H1 (cell line): ENCODE results near the gene MYL9. TPM values are rescaled to one million over a fixed set of nuclear protein-coding genes. Genes with fewer than 3 reads are reported as not detected.
A peak's percentile ranks its signal among the peaks of the same experiment; 100 is the strongest.

Experiments
- CTCF ChIA-PET: fragments of 300-600 bp; sonication (Branson Sonifier 250); formaldehyde crosslinking; loops from one replicate; lab custom pipeline; 2021; ENCODE audit not compliant: partially characterized antibody; lab: Charles Lee
- POLR2A ChIA-PET: fragments of 300-600 bp; sonication (Branson Sonifier 250); formaldehyde crosslinking; loops from one replicate; lab custom pipeline; 2021; ENCODE audit warnings: inconsistent platforms; ENCODE audit not compliant: partially characterized antibody; lab: Charles Lee
- DNase-seq, 2 experiments: peaks; one replicate each; pipeline versions ENCODE4 v3.0.0 to v3.0.0-alpha.2; 2010 to 2022; ENCODE audit warnings: low spot score in 2 of 2, low read depth in 1 of 2, mixed read lengths in 1 of 2
- FAIRE-seq: peaks from 2 replicates; lab custom pipeline; 2011; peaks lifted over from hg19 to GRCh38; lab: Jason Lieb, UNC
- H2AFZ ChIP-seq: 2 replicates; pipeline ENCODE4 v1.8.1; 2012; ENCODE audit warnings: low read length, inconsistent platforms
- H2AK5ac ChIP-seq: 2 replicates; pipeline ENCODE4 v1.6.1; 2013; ENCODE audit warnings: low read depth, low read length
- H2BK120ac ChIP-seq: replicated peaks from 2 replicates; pipeline ENCODE3; 2013; ENCODE audit warnings: low read depth, low read length, inconsistent platforms
- H2BK12ac ChIP-seq: 2 replicates; pipeline ENCODE4 v1.6.1; 2013; ENCODE audit warnings: low read depth, low read length
- H2BK15ac ChIP-seq: 2 replicates; pipeline ENCODE4 v1.6.1; 2013; ENCODE audit warnings: low read length
- H2BK20ac ChIP-seq: 2 replicates; pipeline ENCODE4 v1.6.1; 2013; ENCODE audit warnings: low read length
- H2BK5ac ChIP-seq: 2 replicates; pipeline ENCODE4 v1.6.1; 2013; ENCODE audit warnings: low read depth, low read length
- H3K14ac ChIP-seq: 2 replicates; pipeline ENCODE4 v1.6.1; 2013; ENCODE audit warnings: inconsistent platforms; ENCODE audit not compliant: insufficient read length
- H3K18ac ChIP-seq: 2 replicates; pipeline ENCODE4 v1.6.1; 2013; ENCODE audit warnings: low read length; ENCODE audit errors: extremely low read depth
- H3K23ac ChIP-seq: 2 replicates; pipeline ENCODE4 v1.6.1; 2013; ENCODE audit warnings: inconsistent platforms; ENCODE audit not compliant: insufficient read length
- H3K23me2 ChIP-seq: 2 replicates; pipeline ENCODE4 v1.6.1; 2013; ENCODE audit warnings: low read depth, low read length
- H3K27ac ChIP-seq: 2 replicates; pipeline ENCODE4 v1.6.1; 2011; ENCODE audit warnings: low read depth, low read length, inconsistent platforms
- H3K27me3 ChIP-seq, 4 experiments: replicated peaks in 1 of 4; 1 replicate in 1 of 4; 2 replicates in 3 of 4; pipeline versions ENCODE4 v1.6.1 to v1.8.1; 2011 to 2013; ENCODE audit warnings: low read length in 3 of 4, mild to moderate bottlenecking in 3 of 4, inconsistent platforms in 2 of 4, mixed read lengths in 2 of 4, moderate library complexity in 1 of 4; ENCODE audit not compliant: control insufficient read depth in 3 of 4, insufficient read depth in 3 of 4; ENCODE audit errors: extremely low read depth in 1 of 4
- H3K36me3 ChIP-seq, 4 experiments: 2 replicates each; pipeline versions ENCODE4 v1.6.1 to v1.8.1; 2011 to 2013; ENCODE audit warnings: mild to moderate bottlenecking in 4 of 4, low read length in 3 of 4, moderate library complexity in 2 of 4, control low read depth in 1 of 4, inconsistent platforms in 1 of 4; ENCODE audit not compliant: insufficient read depth in 4 of 4, control insufficient read depth in 2 of 4
- H3K4ac ChIP-seq: replicated peaks from 2 replicates; pipeline ENCODE3; 2013; ENCODE audit warnings: low read length, low read depth, mixed read lengths, inconsistent platforms; ENCODE audit not compliant: insufficient read length
- H3K4me1 ChIP-seq, 4 experiments: replicated peaks in 1 of 4; 1 replicate in 1 of 4; 2 replicates in 3 of 4; pipeline versions ENCODE4 v1.6.1 to v1.8.1; 2011 to 2013; ENCODE audit warnings: low read length in 3 of 4, inconsistent platforms in 2 of 4, mixed read lengths in 1 of 4; ENCODE audit not compliant: insufficient read depth in 4 of 4, control insufficient read depth in 3 of 4
- H3K4me2 ChIP-seq, 2 experiments: 2 replicates each; pipeline versions ENCODE4 v1.6.1 to v1.8.1; 2011 to 2013; ENCODE audit warnings: low read depth in 2 of 2, low read length in 2 of 2, control low read depth in 1 of 2, inconsistent platforms in 1 of 2, mild to moderate bottlenecking in 1 of 2; ENCODE audit not compliant: insufficient read depth in 1 of 2
- H3K4me3 ChIP-seq, 4 experiments: fragments of 200-600, 300-600 bp in 1 of 4; sonication (generic), shearing (Covaris generic), sonication (Bioruptor Twin) in 1 of 4; 2 replicates each; pipeline versions ENCODE4 v1.5.1 to v1.8.1; 2011 to 2016; ENCODE audit warnings: low read length in 4 of 4, low read depth in 3 of 4, control low read depth in 2 of 4, inconsistent platforms in 2 of 4, mild to moderate bottlenecking in 2 of 4, mixed read lengths in 1 of 4, moderate library complexity in 1 of 4; ENCODE audit not compliant: insufficient read depth in 2 of 4; ENCODE audit errors: extremely low read depth in 1 of 4
- H3K56ac ChIP-seq: replicated peaks from 2 replicates; pipeline ENCODE3; 2013; ENCODE audit warnings: low read depth, mild to moderate bottlenecking, mixed read lengths, low read length, inconsistent platforms; ENCODE audit not compliant: insufficient read length
- H3K79me1 ChIP-seq: 2 replicates; pipeline ENCODE4 v1.6.1; 2013; ENCODE audit warnings: low read depth, low read length, control low read depth
- H3K79me2 ChIP-seq, 2 experiments: 2 replicates each; pipeline versions ENCODE4 v1.6.1 to v1.8.1; 2012 to 2013; ENCODE audit warnings: low read length in 2 of 2, mild to moderate bottlenecking in 2 of 2, inconsistent platforms in 1 of 2; ENCODE audit not compliant: insufficient read depth in 2 of 2, control insufficient read depth in 1 of 2
- H3K9ac ChIP-seq, 4 experiments: replicated peaks in 1 of 4; 1 replicate in 1 of 4; 2 replicates in 3 of 4; pipeline versions ENCODE4 v1.6.1 to v1.8.1; 2011 to 2013; ENCODE audit warnings: low read depth in 3 of 4, low read length in 3 of 4, control low read depth in 2 of 4, mild to moderate bottlenecking in 2 of 4, moderate library complexity in 2 of 4, inconsistent platforms in 1 of 4; ENCODE audit errors: extremely low read depth in 1 of 4
- H3K9me3 ChIP-seq, 2 experiments: 2 replicates each; pipeline versions ENCODE4 v1.6.1 to v1.8.1; 2012 to 2013; ENCODE audit warnings: mild to moderate bottlenecking in 2 of 2, moderate library complexity in 2 of 2, control low read depth in 1 of 2, inconsistent platforms in 1 of 2, low read depth in 1 of 2, low read length in 1 of 2, mixed read lengths in 1 of 2; ENCODE audit not compliant: insufficient read depth in 2 of 2
- H4K20me1 ChIP-seq, 2 experiments: replicated peaks in 1 of 2; 2 replicates each; pipeline versions ENCODE3 to v1.8.1; 2011 to 2013; ENCODE audit warnings: inconsistent platforms in 2 of 2, low read length in 2 of 2, mild to moderate bottlenecking in 1 of 2; ENCODE audit not compliant: insufficient read depth in 2 of 2, control insufficient read depth in 1 of 2
- H4K5ac ChIP-seq: 2 replicates; pipeline ENCODE4 v1.6.1; 2013; ENCODE audit warnings: low read length, low read depth, mixed read lengths, inconsistent platforms; ENCODE audit not compliant: insufficient read length
- H4K8ac ChIP-seq: 2 replicates; pipeline ENCODE4 v1.8.0; 2013; ENCODE audit warnings: mild to moderate bottlenecking, moderate library complexity, low read length, inconsistent platforms; ENCODE audit not compliant: insufficient read depth; ENCODE audit errors: extremely low read depth
- H4K91ac ChIP-seq: replicated peaks from 2 replicates; pipeline ENCODE3; 2013; ENCODE audit warnings: low read length, mixed read lengths, inconsistent platforms; ENCODE audit not compliant: insufficient read length
- ASH2L ChIP-seq: fragments of 200-600, 300-600 bp; sonication (generic); IDR thresholded peaks from one replicate; pipeline ENCODE4 v1.7.1; 2017; ENCODE audit warnings: low read length
- EGR1 ChIP-seq: IDR thresholded peaks from 2 replicates; pipeline ENCODE4 v1.6.1; 2011; ENCODE audit warnings: low read depth, low read length, borderline replicate concordance
- FOSL1 ChIP-seq: IDR thresholded peaks from 2 replicates; pipeline ENCODE4 v1.6.1; 2011; ENCODE audit warnings: mild to moderate bottlenecking, low read depth, low read length, moderate library complexity; ENCODE audit not compliant: insufficient read depth
- RBBP5 ChIP-seq: IDR thresholded peaks from 2 replicates; pipeline ENCODE4 v1.7.1; 2012; ENCODE audit warnings: low read depth, mild to moderate bottlenecking, inconsistent platforms, low read length, moderate library complexity, borderline replicate concordance
- RXRA ChIP-seq: IDR thresholded peaks from 2 replicates; pipeline ENCODE4 v1.6.1; 2011; ENCODE audit warnings: low read depth, mild to moderate bottlenecking, low read length, moderate library complexity; ENCODE audit not compliant: insufficient read depth
- SIX5 ChIP-seq: IDR thresholded peaks from 2 replicates; pipeline ENCODE4 v1.6.1; 2011; ENCODE audit warnings: mild to moderate bottlenecking, low read depth, low read length
- SP1 ChIP-seq: IDR thresholded peaks from 2 replicates; pipeline ENCODE4 v1.6.1; 2011; ENCODE audit warnings: low read depth, low read length
- TAF7 ChIP-seq: optimal IDR thresholded peaks from 2 replicates; pipeline ENCODE3; 2011; ENCODE audit warnings: low read depth, mild to moderate bottlenecking, inconsistent platforms, low read length, moderate library complexity, borderline replicate concordance
- TCF12 ChIP-seq: IDR thresholded peaks from 2 replicates; pipeline ENCODE4 v1.6.1; 2011; ENCODE audit warnings: low read depth, mild to moderate bottlenecking, low read length
- WGBS, 2 experiments: shearing (Covaris generic) in 1 of 2; methylation state at CpG; one replicate each; pipeline versions ENCODE4 v1.1.6 to v1.1.7; 2013 to 2015; ENCODE audit warnings: low lambda C conversion rate in 2 of 2, mixed read lengths in 2 of 2, inconsistent platforms in 1 of 2, low coverage in 1 of 2, missing lambda C conversion rate in 1 of 2; ENCODE audit not compliant: insufficient replicate concordance in 2 of 2, insufficient coverage in 1 of 2, insufficient read length in 1 of 2; ENCODE audit errors: extremely low coverage in 1 of 2, missing lambda C conversion rate in 1 of 2; 5-methylcytosine and 5-hydroxymethylcytosine counted together
- polyA plus RNA-seq, 7 experiments: library from polyadenylated mRNA; depleted of rRNA in 3 of 7; stranded (reverse) in 5 of 7; unstranded in 2 of 7; fragments of >200 nt in 5 of 7; fragments of 200-250 nt in 2 of 7; gene quantifications; 1 replicate in 5 of 7; 2 replicates in 1 of 7; 4 replicates in 1 of 7; pipeline versions ENCODE4 v1.2.1 to v1.2.3, GENCODE V29; 2011 to 2013; ENCODE audit warnings: missing spikeins in 2 of 7, mixed read lengths in 2 of 7
- total RNA-seq: library from RNA; stranded (reverse); fragmentation: NEBNext Ultra II Directional; extraction: Animal tissue kit (Norgen Biotek cat#: 25700); gene quantifications from 2 replicates; pipeline ENCODE4 v1.2.1, GENCODE V29; 2021
- TF ChIP-seq, protein P1 (sequence below): IDR thresholded peaks from 2 replicates; pipeline ENCODE4 v1.6.1; 2011; ENCODE audit warnings: low read length, improper control_type of control experiment

The MYL9 gene
- total and polyA plus RNA-seq, 2 of the 8 experiments (the other 6 are each of a cell fraction or from before 2014, with no cell fraction given), result 26.8 to 193 TPM

DNA sequence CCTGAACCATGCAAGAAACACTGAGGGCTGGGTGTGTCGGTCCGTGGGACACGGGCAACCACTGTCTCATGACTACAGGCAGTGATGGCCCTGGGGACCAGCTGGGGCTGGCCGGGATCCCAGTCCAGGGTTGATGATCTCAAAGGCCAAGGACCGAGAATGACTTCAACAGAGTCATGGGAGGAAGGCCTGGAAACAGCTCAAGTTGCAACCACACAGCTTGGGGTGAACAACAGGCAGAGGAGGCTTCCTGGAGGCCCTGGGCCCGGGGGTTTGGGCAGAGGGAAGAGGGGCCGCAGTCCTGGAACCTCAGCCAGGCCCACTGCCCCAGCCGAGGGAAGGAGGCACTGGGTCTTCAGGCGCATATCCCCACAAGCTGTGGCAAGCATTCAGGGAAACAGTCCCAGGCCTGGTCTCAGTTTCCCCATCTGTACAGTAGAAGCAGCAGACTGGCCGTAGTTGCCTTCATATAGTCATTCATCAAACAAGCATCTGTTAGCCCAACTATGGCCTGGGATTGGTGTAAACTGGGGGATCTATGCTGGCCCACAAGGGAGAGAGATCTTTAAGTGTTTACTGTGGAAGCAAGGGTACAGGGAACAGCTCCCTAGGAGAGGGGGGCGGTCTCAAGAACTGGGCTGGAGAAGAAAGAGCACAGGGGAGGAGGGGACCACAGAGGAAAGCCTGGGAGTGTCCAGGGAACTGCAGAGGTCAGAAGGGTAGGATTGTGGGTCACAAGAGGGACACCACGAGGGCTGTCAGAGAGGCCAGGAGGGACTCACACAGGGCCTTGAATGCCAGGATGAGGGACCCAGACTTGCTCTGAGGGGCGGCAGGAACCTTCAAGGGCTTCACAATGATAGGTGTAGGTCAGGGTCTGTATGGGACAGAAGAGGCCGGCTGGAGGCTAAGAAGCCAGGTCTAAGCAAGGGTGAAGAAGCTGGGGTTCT is 2.1 kb downstream of the MYL9 start:
- no peak for DNase-seq
- Histone ChIP-seq H4K91ac (no peak overlapping the region), H2AFZ (no peak overlapping the region), H2BK15ac (no peak overlapping the region), H3K4me3 (no peak overlapping the region), H2AK5ac (no peak overlapping the region), H3K4me1 (peaks cover 0 to 24% (median 19%) of the 10 kb centered on the region in 4 experiments; a peak in 6 of 7 replicates), H2BK5ac (0 out of 2 replicates have a peak overlapping the region, but pooled peaks have one; percentile 2), H3K23me2 (peaks cover 9% of the 10 kb centered on the region; the same call in 1 of the 2 replicates), H4K20me1 (peaks cover 4 to 11% of the 10 kb centered on the region in 2 experiments), H3K27me3 (no peaks in the 10 kb centered on the region), H2BK12ac (peak overlapping the region; percentile 9; the same call in 1 of the 2 replicates), H3K23ac (no peak overlapping the region), H3K79me1 (peaks cover 11% of the 10 kb centered on the region), H3K4ac (no peak overlapping the region), H4K8ac (peak overlapping the region; percentile 16; the same call in 1 of the 2 replicates), H3K14ac (no peak overlapping the region), H3K27ac (no peak overlapping the region), H3K56ac (no peak overlapping the region), H3K18ac (no peak overlapping the region), H2BK20ac (no peak overlapping the region), H3K9ac (no peak overlapping the region), H3K9me3 (no peaks in the 10 kb centered on the region), H3K36me3 (no peaks in the 10 kb centered on the region; a peak in 1 of 8 replicates), H3K4me2 (peak overlapping the region; percentile 49 to 86; a peak in 1 of 4 replicates), H3K79me2 (peaks cover 0 to 14% of the 10 kb centered on the region in 2 experiments; a peak in 1 of 4 replicates), H4K5ac (no peak overlapping the region), H2BK120ac (no peak overlapping the region)
- ChIA-PET CTCF (interaction anchor here (0.6 to 3.7 kb wide), 20 partner anchors 9 to 388 kb away, joined by 3 to 18 read pairs (median 4); no protein-coding TSS in a partner anchor), POLR2A (interaction anchor here (0.7 to 1.2 kb wide), 6 partner anchors 9 to 46 kb away, joined by 3 to 4 read pairs (median 3); no protein-coding TSS in a partner anchor)
- FAIRE-seq, result no peak
- WGBS, 2 experiments, result 91% methylated on average over 14 of the region's 14 CpGs; no CpG with 5 or more reads in 1 of the 2 experiments
- TF ChIP-seq RBBP5, result no peak
- TF ChIP-seq TAF7, result no peak
- TF ChIP-seq TCF12, result no peak
- TF ChIP-seq RXRA, result no peak
- TF ChIP-seq, protein P1, sequence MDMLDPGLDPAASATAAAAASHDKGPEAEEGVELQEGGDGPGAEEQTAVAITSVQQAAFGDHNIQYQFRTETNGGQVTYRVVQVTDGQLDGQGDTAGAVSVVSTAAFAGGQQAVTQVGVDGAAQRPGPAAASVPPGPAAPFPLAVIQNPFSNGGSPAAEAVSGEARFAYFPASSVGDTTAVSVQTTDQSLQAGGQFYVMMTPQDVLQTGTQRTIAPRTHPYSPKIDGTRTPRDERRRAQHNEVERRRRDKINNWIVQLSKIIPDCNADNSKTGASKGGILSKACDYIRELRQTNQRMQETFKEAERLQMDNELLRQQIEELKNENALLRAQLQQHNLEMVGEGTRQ, result no peak
- no peak for TF ChIP-seq SIX5
- TF ChIP-seq ASH2L, result no peak
- TF ChIP-seq EGR1, result no peak
- TF ChIP-seq SP1, result no peak
- TF ChIP-seq FOSL1, result no peak
